H9 (cell line): ENCODE results near the gene DBN1. TPM values are rescaled to one million over a fixed set of nuclear protein-coding genes. Genes with fewer than 3 reads are reported as not detected.

ENCODE experiments used
- DNase-seq: peaks from one replicate; pipeline ENCODE4 v3.0.0-alpha.2; 2017
- H2AFZ ChIP-seq: one replicate; pipeline ENCODE4 v1.6.1; 2013; ENCODE audit warnings: mild to moderate bottlenecking, low read length, control low read depth, moderate library complexity
- H2AK5ac ChIP-seq: 2 replicates; pipeline ENCODE4 v1.6.1; 2013; ENCODE audit warnings: low read length, control low read depth, mixed read lengths; ENCODE audit not compliant: insufficient read length
- H2BK120ac ChIP-seq: one replicate; pipeline ENCODE4 v1.6.1; 2013; ENCODE audit warnings: low read depth, mild to moderate bottlenecking, low read length, control low read depth, inconsistent platforms; ENCODE audit not compliant: poor library complexity, severe bottlenecking
- H2BK12ac ChIP-seq: 2 replicates; pipeline ENCODE4 v1.6.1; 2013; ENCODE audit warnings: low read length, control low read depth, mixed read lengths, low read depth; ENCODE audit not compliant: insufficient read length
- H2BK15ac ChIP-seq: 2 replicates; pipeline ENCODE4 v1.6.1; 2013; ENCODE audit warnings: low read depth, low read length, control low read depth
- H2BK20ac ChIP-seq: one replicate; pipeline ENCODE4 v1.6.1; 2013; ENCODE audit warnings: low read depth, mild to moderate bottlenecking, low read length, control low read depth, inconsistent platforms; ENCODE audit not compliant: poor library complexity, severe bottlenecking
- H2BK5ac ChIP-seq: 2 replicates; pipeline ENCODE4 v1.6.1; 2013; ENCODE audit warnings: low read length, control low read depth, mixed read lengths; ENCODE audit not compliant: insufficient read length
- H3K14ac ChIP-seq: 2 replicates; pipeline ENCODE4 v1.6.1; 2013; ENCODE audit warnings: low read length, control low read depth; ENCODE audit not compliant: insufficient read depth
- H3K18ac ChIP-seq: 2 replicates; pipeline ENCODE4 v1.6.1; 2013; ENCODE audit warnings: low read depth, mild to moderate bottlenecking, mixed read lengths, low read length, control low read depth; ENCODE audit not compliant: insufficient read length
- H3K23ac ChIP-seq: 2 replicates; pipeline ENCODE4 v1.6.1; 2013; ENCODE audit warnings: low read length, control low read depth, mixed read lengths, low read depth; ENCODE audit not compliant: insufficient read length
- H3K23me2 ChIP-seq: 2 replicates; pipeline ENCODE4 v1.6.1; 2013; ENCODE audit warnings: low read depth, mild to moderate bottlenecking, mixed read lengths, low read length, control low read depth; ENCODE audit not compliant: insufficient read length, poor library complexity, severe bottlenecking
- H3K27ac ChIP-seq: 2 replicates; pipeline ENCODE4 v1.5.1; 2013; ENCODE audit warnings: low read length, control low read depth, mixed read lengths, low read depth; ENCODE audit not compliant: insufficient read length
- H3K27me3 ChIP-seq: 2 replicates; pipeline ENCODE4 v1.6.1; 2013; ENCODE audit warnings: low read length, control low read depth, inconsistent platforms; ENCODE audit not compliant: insufficient read depth
- H3K4ac ChIP-seq: 2 replicates; pipeline ENCODE4 v1.6.1; 2013; ENCODE audit warnings: low read depth, mild to moderate bottlenecking, control low read depth, inconsistent platforms, low read length, moderate library complexity
- H3K4me1 ChIP-seq: 2 replicates; pipeline ENCODE4 v1.6.1; 2013; ENCODE audit warnings: low read length, control low read depth, inconsistent platforms; ENCODE audit not compliant: insufficient read depth
- H3K4me2 ChIP-seq: 2 replicates; pipeline ENCODE4 v1.6.1; 2013; ENCODE audit warnings: low read length, control low read depth, mixed read lengths; ENCODE audit not compliant: insufficient read length, insufficient read depth
- H3K56ac ChIP-seq: 2 replicates; pipeline ENCODE4 v1.6.1; 2013; ENCODE audit warnings: low read depth, mild to moderate bottlenecking, mixed read lengths, low read length, control low read depth; ENCODE audit not compliant: insufficient read length
- H3K79me1 ChIP-seq: 2 replicates; pipeline ENCODE4 v1.6.1; 2013; ENCODE audit warnings: low read depth, mild to moderate bottlenecking, moderate library complexity, low read length, control low read depth, inconsistent platforms; ENCODE audit not compliant: insufficient read depth, poor library complexity, severe bottlenecking
- H3K79me2 ChIP-seq: 2 replicates; pipeline ENCODE4 v1.6.1; 2013; ENCODE audit warnings: low read length, control low read depth, inconsistent platforms; ENCODE audit not compliant: insufficient read depth
- H3K9ac ChIP-seq: 2 replicates; pipeline ENCODE4 v1.6.1; 2013; ENCODE audit warnings: low read length, control low read depth, mixed read lengths; ENCODE audit not compliant: insufficient read length; ENCODE audit errors: extremely low read depth
- H3K9me3 ChIP-seq: one replicate; pipeline ENCODE4 v1.6.1; 2013; ENCODE audit warnings: low read depth, low read length, inconsistent platforms; ENCODE audit not compliant: control insufficient read depth
- H3T11ph ChIP-seq: one replicate; pipeline ENCODE4 v1.6.1; 2013; ENCODE audit warnings: mild to moderate bottlenecking, low read length, control low read depth, inconsistent platforms
- H4K20me1 ChIP-seq: one replicate; pipeline ENCODE4 v1.6.1; 2013; ENCODE audit not compliant: control insufficient read depth, insufficient read length, insufficient read depth
- H4K5ac ChIP-seq: 2 replicates; pipeline ENCODE4 v1.6.1; 2013; ENCODE audit warnings: low read depth, mild to moderate bottlenecking, mixed read lengths, low read length, control low read depth; ENCODE audit not compliant: insufficient read length
- H4K8ac ChIP-seq: replicated peaks from 2 replicates; pipeline ENCODE4 v1.6.1; 2013; ENCODE audit warnings: low read length, control low read depth, mixed read lengths, low read depth; ENCODE audit not compliant: insufficient read length
- H4K91ac ChIP-seq: 2 replicates; pipeline ENCODE4 v1.6.1; 2013; ENCODE audit warnings: low read depth, mild to moderate bottlenecking, moderate library complexity, mixed read lengths, low read length, control low read depth; ENCODE audit not compliant: insufficient read length
- H3K27ac Mint-ChIP-seq, 3 experiments: 2 replicates in 2 of 3; 3 replicates in 1 of 3; pipeline ENCODE4 v1.8.0; 2020 to 2021; ENCODE audit warnings: mixed read lengths in 3 of 3, mild to moderate bottlenecking in 1 of 3, moderate library complexity in 1 of 3
- H3K27me3 Mint-ChIP-seq: 2 replicates; pipeline ENCODE4 v1.8.0; 2021; ENCODE audit warnings: low read depth, mild to moderate bottlenecking, moderate library complexity, mixed read lengths
- H3K36me3 Mint-ChIP-seq, 3 experiments: 2 replicates in 2 of 3; 3 replicates in 1 of 3; pipeline ENCODE4 v1.8.0; 2020 to 2021; ENCODE audit warnings: low read depth in 3 of 3, mixed read lengths in 3 of 3; ENCODE audit not compliant: insufficient read depth in 1 of 3
- H3K4me1 Mint-ChIP-seq, 2 experiments: 2 replicates each; pipeline ENCODE4 v1.8.0; 2020; ENCODE audit warnings: mixed read lengths in 2 of 2
- H3K4me3 Mint-ChIP-seq, 2 experiments: 2 replicates in 1 of 2; 3 replicates in 1 of 2; pipeline ENCODE4 v1.8.0; 2020 to 2021; ENCODE audit warnings: mild to moderate bottlenecking in 2 of 2, mixed read lengths in 2 of 2, moderate library complexity in 1 of 2
- H3K9me3 Mint-ChIP-seq, 2 experiments: 2 replicates in 1 of 2; 3 replicates in 1 of 2; pipeline ENCODE4 v1.8.0; 2020; ENCODE audit warnings: mild to moderate bottlenecking in 2 of 2, mixed read lengths in 2 of 2, moderate library complexity in 1 of 2
- whole genome bisulfite sequencing: extraction: QIAGEN DNeasy Blood & Tissue Kit; methylation state at CpG from one replicate; pipeline ENCODE4 v1.1.7; 2013; ENCODE audit warnings: missing lambda C conversion rate, low lambda C conversion rate, mixed read lengths; ENCODE audit not compliant: insufficient read length; ENCODE audit errors: extremely low coverage; 5-methylcytosine and 5-hydroxymethylcytosine counted together
- total RNA-seq: library from RNA; stranded (reverse); gene quantifications from 2 replicates; pipeline ENCODE4 v1.2.1, GENCODE V29; 2021
- TF ChIP-seq, protein P1 (sequence below): fragments of 200-600 bp; sonication (generic); conservative IDR thresholded peaks from 3 replicates; pipeline ENCODE4 v1.8.0; 2021; ENCODE audit warnings: antibody characterized with exemption, mild to moderate bottlenecking

DBN1 gene
- total RNA-seq, 1 experiment from 2014 or later: 340 TPM

DNA sequence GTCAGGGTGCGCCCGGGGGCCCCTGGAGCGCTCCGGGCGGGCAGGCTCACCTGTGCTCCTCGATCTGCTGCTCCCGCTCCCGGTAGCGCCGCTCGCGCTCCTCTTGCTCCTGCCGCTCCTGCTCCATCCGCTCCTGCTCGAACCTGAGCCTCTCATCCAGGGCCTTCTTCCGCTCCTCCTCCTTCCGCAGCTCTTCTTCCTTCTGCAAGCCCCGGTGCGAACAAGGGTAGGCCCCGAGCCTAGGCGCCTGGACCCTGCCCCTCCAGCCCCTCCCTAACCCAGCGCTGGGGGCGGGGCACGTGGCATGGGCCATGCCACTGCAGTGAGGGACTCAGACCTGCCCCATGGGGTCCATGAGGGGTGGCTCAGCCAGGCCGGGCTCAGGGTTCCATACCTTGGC lies 6.6 kb downstream of the DBN1 start:
- TF ChIP-seq, protein P1, sequence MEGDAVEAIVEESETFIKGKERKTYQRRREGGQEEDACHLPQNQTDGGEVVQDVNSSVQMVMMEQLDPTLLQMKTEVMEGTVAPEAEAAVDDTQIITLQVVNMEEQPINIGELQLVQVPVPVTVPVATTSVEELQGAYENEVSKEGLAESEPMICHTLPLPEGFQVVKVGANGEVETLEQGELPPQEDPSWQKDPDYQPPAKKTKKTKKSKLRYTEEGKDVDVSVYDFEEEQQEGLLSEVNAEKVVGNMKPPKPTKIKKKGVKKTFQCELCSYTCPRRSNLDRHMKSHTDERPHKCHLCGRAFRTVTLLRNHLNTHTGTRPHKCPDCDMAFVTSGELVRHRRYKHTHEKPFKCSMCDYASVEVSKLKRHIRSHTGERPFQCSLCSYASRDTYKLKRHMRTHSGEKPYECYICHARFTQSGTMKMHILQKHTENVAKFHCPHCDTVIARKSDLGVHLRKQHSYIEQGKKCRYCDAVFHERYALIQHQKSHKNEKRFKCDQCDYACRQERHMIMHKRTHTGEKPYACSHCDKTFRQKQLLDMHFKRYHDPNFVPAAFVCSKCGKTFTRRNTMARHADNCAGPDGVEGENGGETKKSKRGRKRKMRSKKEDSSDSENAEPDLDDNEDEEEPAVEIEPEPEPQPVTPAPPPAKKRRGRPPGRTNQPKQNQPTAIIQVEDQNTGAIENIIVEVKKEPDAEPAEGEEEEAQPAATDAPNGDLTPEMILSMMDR: no peak
- Histone ChIP-seq H2BK120ac (no peak overlapping the region), H2BK20ac (no peak overlapping the region), H3T11ph (no peak overlapping the region), H3K4me2 (no peak overlapping the region), H3K23ac (no peak overlapping the region), H3K4me1 (peaks cover 13% of the 10 kb centered on the region; the same call in 1 of the 2 replicates), H3K4ac (no peak overlapping the region), H2BK15ac (no peak overlapping the region), H2AFZ (no peak overlapping the region), H3K27ac (no peak overlapping the region), H3K9ac (no peak overlapping the region), H3K79me2 (peaks cover 18% of the 10 kb centered on the region; the same call in 1 of the 2 replicates), H3K79me1 (peaks cover 10% of the 10 kb centered on the region), H4K5ac (no peak overlapping the region), H2BK12ac (no peak overlapping the region), H4K8ac (no peak overlapping the region), H3K56ac (no peak overlapping the region), H3K14ac (no peak overlapping the region), H2AK5ac (no peak overlapping the region), H3K27me3 (no peaks in the 10 kb centered on the region), H4K20me1 (no peaks in the 10 kb centered on the region), H4K91ac (no peak overlapping the region), H3K23me2 (no peaks in the 10 kb centered on the region), H2BK5ac (no peak overlapping the region), H3K9me3 (no peaks in the 10 kb centered on the region), H3K18ac (no peak overlapping the region)
- no peak overlapping the region for H3K27ac Mint-ChIP-seq
- H3K4me1 Mint-ChIP-seq: peaks cover 14 to 35% of the 10 kb centered on the region in 2 experiments
- no peaks in the 10 kb centered on the region for H3K27me3 Mint-ChIP-seq
- peaks cover 2 to 11% of the 10 kb centered on the region in 2 experiments; a peak in 1 of 5 replicates for H3K9me3 Mint-ChIP-seq
- H3K4me3 Mint-ChIP-seq: no peak overlapping the region
- no CpG with 5 or more reads among the region's 25 CpGs for WGBS
- DNase-seq: no peak
- H3K36me3 Mint-ChIP-seq: peaks cover 65 to 91% (median 89%) of the 10 kb centered on the region in 3 experiments
